Measurements from ENCODE around the gene NCAPH2.

Gene NCAPH2

DNA sequence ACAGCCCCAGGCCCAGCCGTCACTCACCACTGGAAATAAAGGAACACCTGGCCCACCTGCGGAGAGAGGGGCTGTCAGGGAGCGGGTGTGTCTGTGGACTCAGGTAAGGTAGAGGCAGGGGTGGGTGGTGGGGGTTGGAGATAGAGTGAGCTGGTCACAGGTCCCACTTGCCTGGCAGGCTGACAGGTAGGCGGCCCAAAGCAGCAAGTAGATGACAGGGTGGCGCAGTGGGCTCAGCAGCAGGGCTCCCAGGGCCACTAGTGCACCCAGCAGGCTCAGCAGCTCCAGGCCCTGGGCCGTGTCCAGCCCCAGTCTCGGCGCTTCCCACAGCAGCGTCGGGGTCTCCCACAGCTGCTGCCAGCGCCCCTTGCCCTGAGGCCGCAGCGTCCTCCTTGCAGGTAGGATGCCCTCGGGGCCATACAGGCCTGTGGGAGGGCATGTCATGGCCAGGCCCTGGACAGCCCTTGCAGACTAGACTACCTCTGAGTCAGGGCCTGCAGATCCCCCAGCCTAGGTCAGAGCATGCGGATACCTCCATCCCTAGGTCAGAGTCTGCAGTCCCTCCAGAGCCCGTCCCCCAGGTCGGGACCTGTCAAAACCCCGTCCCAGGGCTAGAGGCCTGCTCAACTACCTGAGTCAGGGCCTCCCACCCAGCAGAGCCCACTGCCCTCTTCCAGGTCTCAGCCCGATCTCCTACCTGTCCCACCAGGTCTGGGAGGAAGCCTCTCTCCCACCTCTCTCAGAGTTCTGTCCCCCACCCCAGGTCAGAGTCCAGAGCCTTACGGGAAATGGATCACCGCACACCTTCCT lies 1.2 kb upstream of the NCAPH2 start:
- TF ChIP-seq, protein P1, sequence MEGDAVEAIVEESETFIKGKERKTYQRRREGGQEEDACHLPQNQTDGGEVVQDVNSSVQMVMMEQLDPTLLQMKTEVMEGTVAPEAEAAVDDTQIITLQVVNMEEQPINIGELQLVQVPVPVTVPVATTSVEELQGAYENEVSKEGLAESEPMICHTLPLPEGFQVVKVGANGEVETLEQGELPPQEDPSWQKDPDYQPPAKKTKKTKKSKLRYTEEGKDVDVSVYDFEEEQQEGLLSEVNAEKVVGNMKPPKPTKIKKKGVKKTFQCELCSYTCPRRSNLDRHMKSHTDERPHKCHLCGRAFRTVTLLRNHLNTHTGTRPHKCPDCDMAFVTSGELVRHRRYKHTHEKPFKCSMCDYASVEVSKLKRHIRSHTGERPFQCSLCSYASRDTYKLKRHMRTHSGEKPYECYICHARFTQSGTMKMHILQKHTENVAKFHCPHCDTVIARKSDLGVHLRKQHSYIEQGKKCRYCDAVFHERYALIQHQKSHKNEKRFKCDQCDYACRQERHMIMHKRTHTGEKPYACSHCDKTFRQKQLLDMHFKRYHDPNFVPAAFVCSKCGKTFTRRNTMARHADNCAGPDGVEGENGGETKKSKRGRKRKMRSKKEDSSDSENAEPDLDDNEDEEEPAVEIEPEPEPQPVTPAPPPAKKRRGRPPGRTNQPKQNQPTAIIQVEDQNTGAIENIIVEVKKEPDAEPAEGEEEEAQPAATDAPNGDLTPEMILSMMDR (IDR thresholded peaks at IDR 0.05; ENCODE audit: low read depth, low read length, missing control alignments), result no peak
- no peak for DNase-seq (ENCODE audit: low read depth)
- peak overlapping the region; percentile 83 for H3K4me3 ChIP-seq (ENCODE audit: low read depth, low read length)

- no peak for DNase-seq (ENCODE audit: low read depth)
- peak within 1 kb of the TSS; percentile 83 for H3K4me3 ChIP-seq (ENCODE audit: low read depth, low read length)
- TF ChIP-seq, protein P1 (IDR thresholded peaks at IDR 0.05; ENCODE audit: low read depth, low read length, missing control alignments), result no peak
Observed at GRCh38 chr22:50507421-50507990, 518 bp upstream of the NCAPH2 start, which contains the start of gene LMF2. Gene LMF2, minus strand, starts transcription at chr22:50507702. Its CDS starts 27 bp downstream, at chr22:50507675.

DNA sequence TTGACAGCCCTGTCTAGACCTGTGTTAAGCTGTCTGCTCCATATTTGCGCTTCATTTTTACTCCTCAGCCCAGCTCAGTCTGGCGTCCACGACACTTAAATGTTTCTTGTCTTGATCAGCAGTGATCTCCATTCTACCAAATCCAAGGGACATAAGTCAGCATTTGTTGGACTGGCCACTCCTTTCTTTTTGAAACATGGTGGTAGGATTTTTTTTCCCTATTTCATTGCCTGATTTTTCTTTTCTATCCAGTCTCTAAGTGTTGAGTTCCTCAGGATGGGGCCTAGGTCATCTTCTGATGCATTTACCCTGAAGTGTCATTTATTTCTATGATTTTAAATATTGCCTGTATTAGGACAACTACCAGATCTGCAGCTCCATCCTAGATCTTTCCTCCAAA lies 873 bp downstream of the NCAPH2 start:
- H3K4me3 ChIP-seq (ENCODE audit: low read depth, low read length), result peak overlapping the region; percentile 71
- TF ChIP-seq, protein P1 (IDR thresholded peaks at IDR 0.05; ENCODE audit: low read depth, low read length, missing control alignments), result no peak
- no peak for DNase-seq (ENCODE audit: low read depth)

- DNase-seq (ENCODE audit: low read depth), result no peak
- TF ChIP-seq, protein P1 (IDR thresholded peaks at IDR 0.05; ENCODE audit: low read depth, low read length, missing control alignments), result no peak
- no peak overlapping the region for H3K4me3 ChIP-seq (ENCODE audit: low read depth, low read length)
Observed at GRCh38 chr22:50513175-50513574, 5.2 kb downstream of the NCAPH2 start.

DNA sequence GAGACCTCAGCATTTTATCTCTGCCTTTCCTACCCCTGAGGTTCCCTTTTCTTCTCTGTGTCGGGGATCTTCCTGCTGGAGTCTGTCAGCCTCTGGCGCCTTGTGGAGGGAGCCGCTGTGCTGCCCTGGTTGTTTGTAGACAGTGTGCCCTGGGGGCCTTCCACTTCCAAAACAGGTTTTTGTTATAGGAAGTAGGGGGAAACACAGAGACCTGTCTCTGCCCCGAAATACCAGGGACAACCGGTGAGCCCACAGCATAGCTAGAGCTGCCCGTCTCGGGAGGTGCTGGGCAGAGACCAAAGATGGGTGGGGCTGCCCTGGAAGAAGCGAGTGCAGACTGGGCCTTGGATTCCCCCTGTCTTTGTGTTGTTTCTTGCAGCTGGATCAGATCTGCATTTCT lies 8.0 kb downstream of the NCAPH2 start:
- no peak for DNase-seq (ENCODE audit: low read depth)

GRCh38 chr22:50516891-50517290 lies 8.9 kb downstream of the NCAPH2 start:
- DNase-seq (ENCODE audit: low read depth), result no peak
- TF ChIP-seq, protein P1 (IDR thresholded peaks at IDR 0.05; ENCODE audit: low read depth, low read length, missing control alignments), result no peak
- H3K4me3 ChIP-seq (ENCODE audit: low read depth, low read length), result no peak overlapping the region

More for the DNA sequence above, 8.0 kb downstream of the NCAPH2 start:
- no peak overlapping the region for H3K4me3 ChIP-seq (ENCODE audit: low read depth, low read length)
- TF ChIP-seq, protein P1 (IDR thresholded peaks at IDR 0.05; ENCODE audit: low read depth, low read length, missing control alignments), result no peak
